ENCODE results near the gene REV3L.

GRCh38 chr6:111464184-111464583, 18.8 kb downstream of the REV3L start:
- TF ChIP-seq CTCF (IDR thresholded peaks at IDR 0.05; ENCODE audit: low read depth, low read length) (no peak), EZH2phosphoT487 (IDR thresholded peaks at IDR 0.05; ENCODE audit: low read depth) (no peak)

All from OCI-LY3 (cell line).